ENCODE results near the gene MTMR3. TPM values are rescaled to one million over a fixed set of nuclear protein-coding genes. Genes with fewer than 3 reads are reported as not detected.

The MTMR3 gene
- total and polyA plus RNA-seq, 8 donors = 15.5 to 32.5 (median 20.2) TPM

- Histone ChIP-seq H3K27ac (no peak overlapping the region), H3K4me3 (no peak overlapping the region), H3K4me1 (no peaks in the 10 kb centered on the region), H3K27me3 (no peaks in the 10 kb centered on the region), H3K9me3 (no peaks in the 10 kb centered on the region), H3K36me3 (peaks cover 0 to 5% (median 1%) of the 10 kb centered on the region in 3 donors)
- intact Hi-C loops (cut with DNase I) = no loop called here
- DNase-seq = no peak
- no peak for ATAC-seq
- TF ChIP-seq, protein P1, sequence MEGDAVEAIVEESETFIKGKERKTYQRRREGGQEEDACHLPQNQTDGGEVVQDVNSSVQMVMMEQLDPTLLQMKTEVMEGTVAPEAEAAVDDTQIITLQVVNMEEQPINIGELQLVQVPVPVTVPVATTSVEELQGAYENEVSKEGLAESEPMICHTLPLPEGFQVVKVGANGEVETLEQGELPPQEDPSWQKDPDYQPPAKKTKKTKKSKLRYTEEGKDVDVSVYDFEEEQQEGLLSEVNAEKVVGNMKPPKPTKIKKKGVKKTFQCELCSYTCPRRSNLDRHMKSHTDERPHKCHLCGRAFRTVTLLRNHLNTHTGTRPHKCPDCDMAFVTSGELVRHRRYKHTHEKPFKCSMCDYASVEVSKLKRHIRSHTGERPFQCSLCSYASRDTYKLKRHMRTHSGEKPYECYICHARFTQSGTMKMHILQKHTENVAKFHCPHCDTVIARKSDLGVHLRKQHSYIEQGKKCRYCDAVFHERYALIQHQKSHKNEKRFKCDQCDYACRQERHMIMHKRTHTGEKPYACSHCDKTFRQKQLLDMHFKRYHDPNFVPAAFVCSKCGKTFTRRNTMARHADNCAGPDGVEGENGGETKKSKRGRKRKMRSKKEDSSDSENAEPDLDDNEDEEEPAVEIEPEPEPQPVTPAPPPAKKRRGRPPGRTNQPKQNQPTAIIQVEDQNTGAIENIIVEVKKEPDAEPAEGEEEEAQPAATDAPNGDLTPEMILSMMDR (IDR thresholded peaks at IDR 0.05) = no peak
- no peak for FAIRE-seq
- 96 to 99% methylated on average over 3 of the region's 3 CpGs for WGBS, 2 donors
These were observed 148.4 kb downstream of the MTMR3 start for GRCh38 chr22:30031328-30031727.

DNA sequence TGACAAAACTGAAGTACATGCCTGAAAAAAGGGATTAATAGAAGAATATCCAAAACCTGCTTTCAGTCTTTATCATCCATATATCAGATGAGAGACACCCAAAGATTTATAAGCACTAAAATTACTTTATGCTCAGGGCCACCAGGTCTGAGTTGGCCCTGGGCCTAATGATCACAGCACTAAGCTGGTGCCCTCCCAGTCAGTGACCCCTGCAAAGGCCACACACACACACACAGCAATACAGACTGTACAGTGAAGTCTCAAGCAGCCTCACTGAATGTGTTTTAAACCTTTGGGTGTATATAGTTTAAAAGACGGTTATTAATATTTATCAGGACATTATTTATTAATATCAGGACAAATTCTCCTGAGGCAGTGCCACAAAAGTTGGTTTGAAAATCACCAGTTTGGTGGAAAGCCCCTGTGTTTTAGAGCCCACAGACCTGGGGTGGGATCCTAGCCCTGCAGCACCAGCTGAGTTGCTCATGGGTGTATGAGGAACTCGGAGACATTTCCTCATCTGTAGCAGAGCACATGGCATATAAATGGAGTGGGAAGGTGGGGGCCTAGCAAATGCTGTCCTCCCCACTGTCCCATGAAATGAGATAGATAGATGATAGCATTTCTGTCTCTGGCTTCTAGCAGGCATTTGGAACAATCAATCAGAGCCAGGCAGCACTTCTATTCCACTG is 148.9 kb downstream of the MTMR3 start:
- intact Hi-C loops (cut with DNase I) = no loop called here
- H3K4me1 ChIP-seq = no peaks in the 10 kb centered on the region
- ATAC-seq = no peak
- no peak overlapping the region for H3K27ac ChIP-seq
- WGBS, 2 donors = 88 to 93% methylated on average over 2 of the region's 2 CpGs
- H3K9me3 ChIP-seq = no peaks in the 10 kb centered on the region
- no peak overlapping the region for H3K4me3 ChIP-seq
- TF ChIP-seq, protein P1 (IDR thresholded peaks at IDR 0.05) = no peak
- no peak for FAIRE-seq
- no peak for DNase-seq
- H3K36me3 ChIP-seq = no peaks in the 10 kb centered on the region
- no peaks in the 10 kb centered on the region for H3K27me3 ChIP-seq

GRCh38 chr22:30033137-30033536 is 150.2 kb downstream of the MTMR3 start:
- intact Hi-C loops (cut with DNase I) = no loop called here
- no peak for DNase-seq
- no peaks in the 10 kb centered on the region for H3K27me3 ChIP-seq
- H3K4me3 ChIP-seq = no peak overlapping the region
- no peaks in the 10 kb centered on the region for H3K4me1 ChIP-seq
- no peaks in the 10 kb centered on the region for H3K9me3 ChIP-seq
- H3K36me3 ChIP-seq = no peaks in the 10 kb centered on the region
- no peak overlapping the region for H3K27ac ChIP-seq
- TF ChIP-seq, protein P1 (IDR thresholded peaks at IDR 0.05) = no peak
- 85 to 86% methylated on average over 4 of the region's 4 CpGs for WGBS, 2 donors
- FAIRE-seq = no peak
- no peak for ATAC-seq

GRCh38 chr22:30033901-30034300 is 150.9 kb downstream of the MTMR3 start:
- FAIRE-seq (no peak), DNase-seq (no peak), ATAC-seq (no peak)
- intact Hi-C loops (cut with DNase I) = no loop called here
- Histone ChIP-seq H3K4me3 (no peak overlapping the region), H3K27ac (no peak overlapping the region), H3K4me1 (peaks cover 0 to 6% (median 0%) of the 10 kb centered on the region in 3 donors), H3K36me3 (no peaks in the 10 kb centered on the region), H3K9me3 (no peaks in the 10 kb centered on the region), H3K27me3 (no peaks in the 10 kb centered on the region)
- TF ChIP-seq, protein P1 (IDR thresholded peaks at IDR 0.05) = no peak
- WGBS, 2 donors = 71 to 85% methylated on average over 5 of the region's 5 CpGs

- no peak overlapping the region for H3K4me3 ChIP-seq
- TF ChIP-seq, protein P1 (IDR thresholded peaks at IDR 0.05) = no peak
- H3K27ac ChIP-seq = no peak overlapping the region
- WGBS, 2 donors = 96 to 99% methylated on average over 2 of the region's 2 CpGs
- ATAC-seq = peak in 1 of 4 donors; percentile 59
- intact Hi-C loops (cut with DNase I) = no loop called here
- FAIRE-seq = no peak
- H3K9me3 ChIP-seq = no peaks in the 10 kb centered on the region
- H3K36me3 ChIP-seq = no peaks in the 10 kb centered on the region
- peaks cover 0 to 6% (median 0%) of the 10 kb centered on the region in 3 donors for H3K4me1 ChIP-seq
- no peak for DNase-seq
- H3K27me3 ChIP-seq = no peaks in the 10 kb centered on the region
These were observed 153.7 kb downstream of the MTMR3 start for GRCh38 chr22:30036656-30037055.
